Naive thymus-derived CD4-positive, alpha-beta T cell (primary cell): ENCODE data around the gene CD84. TPM values are rescaled to one million over a fixed set of nuclear protein-coding genes. Genes with fewer than 3 reads are reported as not detected.
"Not testable (repeated sequence)": the region's sequence is repeated elsewhere in the genome, so short reads cannot be mapped to it uniquely, and the experiment has no call there.

Experiments used
- ATAC-seq: fragments of 150-1000 bp; cut with Tn5 transposase; 2 replicates; pipeline ENCODE4 v1.10.0; 2021; ENCODE audit warnings: mild to moderate bottlenecking, moderate library complexity
- CTCF ChIA-PET: fragments of 350-600 bp; sonication (Branson Sonifier 250); formaldehyde crosslinking; loops from one replicate; lab custom pipeline; 2021; ENCODE audit warnings: antibody characterized with exemption; lab: Charles Lee
- POLR2A ChIA-PET: fragments of 350-600 bp; sonication (Branson Sonifier 250); formaldehyde crosslinking; loops from one replicate; lab custom pipeline; 2021; ENCODE audit warnings: antibody characterized with exemption, inconsistent platforms; lab: Charles Lee
- DNase-seq, 9 donors: peaks; one replicate each; pipeline versions ENCODE4 v3.0.0 to v3.0.0-alpha.2; 2020 to 2022; ENCODE audit warnings: mixed read lengths in 1 of 9
- H3K27ac ChIP-seq: one replicate; pipeline ENCODE4 v1.7.0; 2013; ENCODE audit warnings: mild to moderate bottlenecking, low read depth, low read length, moderate library complexity
- H3K27me3 ChIP-seq, 2 donors: one replicate each; pipeline ENCODE4 v1.7.0; 2013; ENCODE audit warnings: low read length in 2 of 2, mild to moderate bottlenecking in 2 of 2, moderate library complexity in 2 of 2; ENCODE audit not compliant: control insufficient read depth in 2 of 2, insufficient read depth in 2 of 2
- H3K36me3 ChIP-seq, 3 experiments: 1 replicate in 2 of 3; 2 replicates in 1 of 3; pipeline ENCODE4 v1.7.0; 2013; ENCODE audit warnings: low read length in 3 of 3, mild to moderate bottlenecking in 3 of 3, moderate library complexity in 1 of 3; ENCODE audit not compliant: insufficient read depth in 3 of 3, control insufficient read depth in 2 of 3
- H3K4me1 ChIP-seq, 2 donors: one replicate each; pipeline ENCODE4 v1.7.0; 2013; ENCODE audit warnings: low read length in 2 of 2, mild to moderate bottlenecking in 2 of 2, moderate library complexity in 1 of 2; ENCODE audit not compliant: control insufficient read depth in 2 of 2, insufficient read depth in 2 of 2
- H3K4me3 ChIP-seq: 2 replicates; pipeline ENCODE4 v1.7.0; 2013; ENCODE audit warnings: mild to moderate bottlenecking, low read length
- H3K9me3 ChIP-seq, 3 experiments: 1 replicate in 2 of 3; 2 replicates in 1 of 3; pipeline ENCODE4 v1.7.0; 2013; ENCODE audit warnings: low read length in 3 of 3; ENCODE audit not compliant: control insufficient read depth in 2 of 3
- H3K27ac Mint-ChIP-seq, 9 donors: one replicate each; pipeline ENCODE4 v1.8.0; 2020 to 2022; ENCODE audit warnings: mixed read lengths in 9 of 9, mild to moderate bottlenecking in 8 of 9, moderate library complexity in 5 of 9, inconsistent platforms in 2 of 9
- H3K27me3 Mint-ChIP-seq, 5 donors: one replicate each; pipeline ENCODE4 v1.8.0; 2021 to 2022; ENCODE audit warnings: mixed read lengths in 5 of 5, mild to moderate bottlenecking in 1 of 5
- H3K36me3 Mint-ChIP-seq, 5 donors: one replicate each; pipeline ENCODE4 v1.8.0; 2020 to 2022; ENCODE audit warnings: mixed read lengths in 5 of 5, mild to moderate bottlenecking in 3 of 5, inconsistent platforms in 1 of 5
- H3K4me1 Mint-ChIP-seq, 7 donors: one replicate each; pipeline ENCODE4 v1.8.0; 2020 to 2022; ENCODE audit warnings: mixed read lengths in 7 of 7, mild to moderate bottlenecking in 3 of 7, inconsistent platforms in 1 of 7
- H3K4me3 Mint-ChIP-seq, 10 donors: one replicate each; pipeline ENCODE4 v1.8.0; 2020 to 2022; ENCODE audit warnings: mild to moderate bottlenecking in 10 of 10, mixed read lengths in 10 of 10, moderate library complexity in 6 of 10, inconsistent platforms in 2 of 10
- H3K9me3 Mint-ChIP-seq, 11 donors: one replicate each; pipeline ENCODE4 v1.8.0; 2020 to 2022; ENCODE audit warnings: mixed read lengths in 11 of 11, mild to moderate bottlenecking in 4 of 11, inconsistent platforms in 1 of 11, moderate library complexity in 1 of 11
- intact Hi-C, 2 donors: fragments of 100-400 bp; cut with micrococcal nuclease; formaldehyde crosslinking; loops; one replicate each; pipeline ENCODE4 v1.15.1; 2023
- polyA plus RNA-seq, 2 donors: library from polyadenylated mRNA; unstranded; fragments of 300-500 nt; fragmentation: Illumina TruSeq; gene quantifications; one replicate each; pipeline ENCODE4 v1.2.3, GENCODE V29; 2021
- total RNA-seq, 6 experiments: library from RNA in 5 of 6; stranded (reverse) in 5 of 6; gene quantifications; 1 replicate in 5 of 6; 2 replicates in 1 of 6; pipeline ENCODE4 v1.2.3 and lab custom pipeline; 2021 to 2026

Gene CD84
- total and polyA plus RNA-seq, 7 experiments from 2014 or later: 7.4 to 40.7 (median 26.3) TPM

GRCh38 chr1:160582976-160583375 is 3.7 kb upstream of the CD84 start:
- H3K4me3 Mint-ChIP-seq, H3K27me3 Mint-ChIP-seq, DNase-seq, H3K27me3 ChIP-seq, H3K9me3 ChIP-seq, H3K27ac ChIP-seq, H3K4me3 ChIP-seq, ATAC-seq, intact Hi-C loops, H3K36me3 ChIP-seq, CTCF ChIA-PET: not testable (repeated sequence)
- H3K4me1 ChIP-seq: peaks cover 30 to 39% of the 10 kb centered on the region in 2 donors
- Mint-ChIP-seq H3K36me3 (peaks cover 4 to 21% (median 7%) of the 10 kb centered on the region in 5 donors), H3K27ac (peak overlapping the region in 3 of 9 donors; percentile 36 to 73 (median 42)), H3K9me3 (peaks cover 0 to 20% (median 3%) of the 10 kb centered on the region in 11 donors), H3K4me1 (peaks cover 30 to 71% (median 58%) of the 10 kb centered on the region in 7 donors)
- POLR2A ChIA-PET: interaction anchor here (0.6 kb wide), 1 partner anchor 128 kb away, joined by 3 read pairs; no protein-coding TSS in a partner anchor

DNA sequence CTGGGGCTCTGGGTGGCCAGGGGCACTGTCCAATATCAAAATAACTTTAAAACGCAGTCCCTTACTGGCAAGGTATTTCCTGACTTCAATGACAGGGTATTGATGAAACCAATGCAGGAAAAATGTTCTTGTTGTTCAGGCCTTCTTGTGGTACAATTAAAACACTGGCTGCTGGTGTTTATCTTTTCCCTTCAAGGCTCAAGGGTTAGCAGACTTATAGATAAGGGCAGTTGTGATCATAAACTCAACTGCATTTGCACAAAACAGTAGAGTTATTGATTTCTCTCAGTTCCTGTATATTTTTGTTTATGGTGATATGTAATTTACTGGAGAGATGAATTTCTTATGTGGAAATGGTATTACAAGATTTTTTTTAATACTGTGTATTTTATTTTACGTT is 2.7 kb upstream of the CD84 start:
- Mint-ChIP-seq H3K27ac (peak overlapping the region in 7 of 9 donors; percentile 41 to 97 (median 91)), H3K36me3 (peaks cover 4 to 21% (median 8%) of the 10 kb centered on the region in 5 donors), H3K4me1 (peaks cover 36 to 81% (median 68%) of the 10 kb centered on the region in 7 donors), H3K9me3 (peaks cover 0 to 20% (median 3%) of the 10 kb centered on the region in 11 donors), H3K27me3 (no peaks in the 10 kb centered on the region), H3K4me3 (peak overlapping the region in 2 of 10 donors; percentile 35 to 52)
- Histone ChIP-seq H3K36me3 (no peaks in the 10 kb centered on the region), H3K27me3 (no peaks in the 10 kb centered on the region), H3K27ac (no peak overlapping the region), H3K4me1 (peaks cover 32 to 39% of the 10 kb centered on the region in 2 donors), H3K9me3 (no peaks in the 10 kb centered on the region), H3K4me3 (no peak overlapping the region)
- intact Hi-C loops: no loop called here
- no peak for ATAC-seq
- POLR2A ChIA-PET: interaction anchor here (1.1 kb wide), 1 partner anchor 8 kb away, joined by 5 read pairs; no protein-coding TSS in a partner anchor
- DNase-seq: no peak
- CTCF ChIA-PET: no interaction called here

GRCh38 chr1:160580221-160580812 is 1.0 kb upstream of the CD84 start:
- POLR2A ChIA-PET: interaction anchor here (0.8 to 4.6 kb wide), 6 partner anchors 12 to 49 kb away, joined by 3 to 21 read pairs (median 6); no protein-coding TSS in a partner anchor
- H3K36me3 ChIP-seq: no peaks in the 10 kb centered on the region
- ATAC-seq: no peak
- no peaks in the 10 kb centered on the region for H3K27me3 Mint-ChIP-seq
- peak overlapping the region in 9 of 10 donors; percentile 1 to 64 (median 30) for H3K4me3 Mint-ChIP-seq
- H3K9me3 ChIP-seq: no peaks in the 10 kb centered on the region
- H3K4me1 Mint-ChIP-seq: peaks cover 42 to 90% (median 78%) of the 10 kb centered on the region in 7 donors
- peaks cover 4 to 23% (median 8%) of the 10 kb centered on the region in 5 donors for H3K36me3 Mint-ChIP-seq
- H3K27me3 ChIP-seq: no peaks in the 10 kb centered on the region
- no peak overlapping the region for H3K4me3 ChIP-seq
- peaks cover 33 to 54% of the 10 kb centered on the region in 2 donors for H3K4me1 ChIP-seq
- peak overlapping the region; percentile 49 for H3K27ac ChIP-seq
- intact Hi-C loops: no loop called here
- CTCF ChIA-PET: interaction anchor here (0.8 to 1.6 kb wide), 3 partner anchors 10 to 25 kb away, joined by 3 to 8 read pairs (median 3); no protein-coding TSS in a partner anchor
- H3K9me3 Mint-ChIP-seq: peaks cover 0 to 20% (median 3%) of the 10 kb centered on the region in 11 donors
- H3K27ac Mint-ChIP-seq: peak overlapping the region; percentile 68 to 97 (median 91)
- DNase-seq: no peak

DNA sequence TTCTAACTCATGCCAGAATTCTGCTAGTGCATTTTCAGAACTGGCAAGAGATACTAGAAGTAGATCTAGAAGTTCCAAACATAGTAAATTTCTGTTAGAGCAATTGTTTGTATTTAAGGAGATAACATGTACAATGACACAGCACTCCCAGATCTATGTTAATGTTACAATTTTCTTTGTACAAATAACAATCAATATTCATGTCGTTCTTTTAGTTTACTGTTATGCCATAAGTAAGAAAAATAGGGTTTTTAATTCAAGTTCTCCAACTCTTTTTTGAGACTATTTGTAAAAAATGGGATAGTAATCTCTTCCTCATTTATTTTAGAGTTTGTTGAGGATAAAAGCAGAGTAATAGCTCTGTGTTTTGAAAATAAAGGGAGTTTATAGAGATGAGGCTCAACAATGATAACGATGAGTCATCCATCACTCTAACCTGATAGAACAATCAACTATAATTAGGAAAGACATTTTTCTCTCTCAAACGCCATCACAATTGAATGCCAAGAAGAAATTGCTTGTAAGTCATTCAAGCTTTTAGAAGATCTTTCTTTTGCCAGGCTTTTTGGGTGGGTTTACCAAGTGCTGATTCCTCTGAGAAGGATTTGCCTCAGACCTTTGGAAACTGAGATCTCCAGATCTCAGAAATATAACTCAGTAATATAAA is 638 bp downstream of the CD84 start:
- DNase-seq: no peak
- peaks cover 5 to 23% (median 7%) of the 10 kb centered on the region in 5 donors for H3K36me3 Mint-ChIP-seq
- peaks cover 39 to 66% of the 10 kb centered on the region in 2 donors for H3K4me1 ChIP-seq
- H3K27me3 ChIP-seq: no peaks in the 10 kb centered on the region
- no peaks in the 10 kb centered on the region for H3K36me3 ChIP-seq
- ChIA-PET POLR2A (interaction anchor here (0.7 to 7.3 kb wide), 11 partner anchors 9 to 141 kb away, joined by 3 to 70 read pairs (median 4); partner anchors contain the start of gene SLAMF6), CTCF (interaction anchor here (0.6 to 3.1 kb wide), 7 partner anchors 18 to 60 kb away, joined by 3 to 17 read pairs (median 6); no protein-coding TSS in a partner anchor)
- peak overlapping the region; percentile 79 for H3K27ac ChIP-seq
- intact Hi-C loops: loop anchor here (1.0 to 2.0 kb wide), 4 partner anchors 18 to 235 kb away; partner anchors contain the start of genes COPA (in 1 of the 2) and NCSTN (in 1 of the 2)
- H3K27me3 Mint-ChIP-seq: no peaks in the 10 kb centered on the region
- H3K4me3 ChIP-seq: peak overlapping the region; percentile 66
- H3K27ac Mint-ChIP-seq: peak overlapping the region; percentile 91 to 99 (median 96)
- H3K4me1 Mint-ChIP-seq: peaks cover 51 to 92% (median 83%) of the 10 kb centered on the region in 7 donors
- peaks cover 0 to 14% (median 1%) of the 10 kb centered on the region in 11 donors for H3K9me3 Mint-ChIP-seq
- no peak for ATAC-seq
- H3K4me3 Mint-ChIP-seq: peak overlapping the region; percentile 84 to 97 (median 95)
- H3K9me3 ChIP-seq: no peaks in the 10 kb centered on the region

GRCh38 chr1:160578175-160578524 is 1.1 kb downstream of the CD84 start:
- no peak for DNase-seq
- CTCF ChIA-PET: interaction anchor here (0.6 to 3.1 kb wide), 11 partner anchors 10 to 293 kb away, joined by 3 to 17 read pairs (median 5); partner anchors contain the start of gene PEX19
- H3K36me3 Mint-ChIP-seq: peaks cover 7 to 23% (median 10%) of the 10 kb centered on the region in 5 donors
- peaks cover 56 to 95% (median 87%) of the 10 kb centered on the region in 7 donors for H3K4me1 Mint-ChIP-seq
- peak overlapping the region; percentile 91 to 99 (median 96) for H3K27ac Mint-ChIP-seq
- Histone ChIP-seq H3K27ac (peak overlapping the region; percentile 79), H3K9me3 (no peaks in the 10 kb centered on the region), H3K4me1 (peaks cover 44 to 71% of the 10 kb centered on the region in 2 donors), H3K4me3 (peak overlapping the region; percentile 66), H3K36me3 (no peaks in the 10 kb centered on the region), H3K27me3 (no peaks in the 10 kb centered on the region)
- no peaks in the 10 kb centered on the region for H3K27me3 Mint-ChIP-seq
- H3K9me3 Mint-ChIP-seq: peaks cover 0 to 15% (median 3%) of the 10 kb centered on the region in 11 donors
- POLR2A ChIA-PET: interaction anchor here (0.9 to 7.3 kb wide), 11 partner anchors 8 to 140 kb away, joined by 3 to 70 read pairs (median 5); partner anchors contain the start of gene SLAMF6
- H3K4me3 Mint-ChIP-seq: peak overlapping the region; percentile 84 to 97 (median 95)
- ATAC-seq: no peak
- intact Hi-C loops: loop anchor here (1.0 to 2.0 kb wide), 3 partner anchors 18 to 57 kb away; no protein-coding TSS in a partner anchor

DNA sequence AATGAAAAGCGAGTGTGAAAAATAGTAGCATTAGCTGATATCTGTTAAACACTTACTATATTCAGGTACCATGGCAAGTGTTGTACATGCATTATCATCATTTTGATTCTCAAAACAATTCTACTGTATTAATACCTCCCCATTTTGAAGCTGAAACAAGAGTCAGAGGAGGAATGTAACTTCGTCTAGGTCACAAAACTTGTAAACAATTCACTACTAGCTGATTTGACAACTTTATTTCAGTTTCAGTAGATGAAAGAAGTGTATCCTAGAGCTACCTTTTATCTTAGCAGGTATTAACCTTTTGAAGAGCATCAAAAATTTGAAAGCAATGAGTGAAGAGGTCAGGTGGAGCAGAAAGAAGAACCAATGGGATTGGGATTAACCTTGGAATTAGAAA is 1.6 kb downstream of the CD84 start:
- CTCF ChIA-PET: interaction anchor here (0.6 to 3.1 kb wide), 11 partner anchors 9 to 293 kb away, joined by 3 to 17 read pairs (median 5); partner anchors contain the start of gene PEX19
- peaks cover 49 to 76% of the 10 kb centered on the region in 2 donors for H3K4me1 ChIP-seq
- Mint-ChIP-seq H3K27me3 (no peaks in the 10 kb centered on the region), H3K27ac (peak overlapping the region; percentile 87 to 97 (median 94)), H3K36me3 (peaks cover 5 to 22% (median 9%) of the 10 kb centered on the region in 5 donors), H3K4me1 (peaks cover 58 to 99% (median 91%) of the 10 kb centered on the region in 7 donors), H3K9me3 (peaks cover 0 to 11% (median 0%) of the 10 kb centered on the region in 11 donors), H3K4me3 (peak overlapping the region; percentile 74 to 97 (median 92))
- peak overlapping the region; percentile 79 for H3K27ac ChIP-seq
- H3K4me3 ChIP-seq: peak overlapping the region; percentile 66
- POLR2A ChIA-PET: interaction anchor here (0.8 to 7.3 kb wide), 9 partner anchors 8 to 90 kb away, joined by 3 to 70 read pairs (median 6); no protein-coding TSS in a partner anchor
- DNase-seq (no peak), ATAC-seq (no peak)
- no peaks in the 10 kb centered on the region for H3K27me3 ChIP-seq
- no peaks in the 10 kb centered on the region for H3K36me3 ChIP-seq
- intact Hi-C loops: loop anchor here (1.0 to 2.0 kb wide), 6 partner anchors 13 to 57 kb away; no protein-coding TSS in a partner anchor
- H3K9me3 ChIP-seq: no peaks in the 10 kb centered on the region
